HFF-Myc (cell line): Measurements from ENCODE around the gene RNF175.

Experiments
- DNase-seq: peaks from one replicate; pipeline ENCODE4 v3.0.0-alpha.2; 2011; ENCODE audit warnings: low read depth; ENCODE audit errors: extremely low read depth
- H3K4me3 ChIP-seq: replicated peaks from 2 replicates; pipeline ENCODE4 v1.5.1; 2011; ENCODE audit warnings: low read depth, mild to moderate bottlenecking, control low read depth, low read length
- CTCF ChIP-seq: IDR thresholded peaks from 2 replicates; pipeline ENCODE4 v1.5.1; 2012; ENCODE audit warnings: mild to moderate bottlenecking, low read depth, low read length, control low read depth; ENCODE audit errors: missing control alignments

The RNF175 gene

GRCh38 chr4:153755186-153755585 is 4.6 kb downstream of the RNF175 start:
- no peak for DNase-seq
- no peak overlapping the region for H3K4me3 ChIP-seq
- TF ChIP-seq CTCF, result no peak

GRCh38 chr4:153750197-153750817 is 9.5 kb downstream of the RNF175 start:
- peak; percentile 86 for TF ChIP-seq CTCF
- DNase-seq, result peak; percentile 77
- no peak overlapping the region for H3K4me3 ChIP-seq

GRCh38 chr4:153748378-153748777 is 11.4 kb downstream of the RNF175 start:
- DNase-seq, result peak; percentile 82
- no peak for TF ChIP-seq CTCF
- H3K4me3 ChIP-seq, result no peak overlapping the region

- H3K4me3 ChIP-seq, result no peak overlapping the region
- no peak for DNase-seq
- TF ChIP-seq CTCF, result no peak
Measured at GRCh38 chr4:153747406-153747955, 12.3 kb downstream of the RNF175 start.

GRCh38 chr4:153745651-153746050 is 14.2 kb downstream of the RNF175 start:
- no peak overlapping the region for H3K4me3 ChIP-seq
- no peak for DNase-seq
- no peak for TF ChIP-seq CTCF

- TF ChIP-seq CTCF, result no peak
- DNase-seq, result no peak
Measured at GRCh38 chr4:153741541-153741940, 18.3 kb downstream of the RNF175 start.

More at GRCh38 chr4:153741541-153741940, 18.3 kb downstream of the RNF175 start:
- no peak overlapping the region for H3K4me3 ChIP-seq
